K562 (cell line): Measurements from ENCODE around the gene SCMH1. TPM values are rescaled to one million over a fixed set of nuclear protein-coding genes. Genes with fewer than 3 reads are reported as not detected.

Experiments used
- FIP1L1 ChIP-seq: fragments of 200-400 bp; formaldehyde crosslinking; IDR thresholded peaks from 2 replicates; pipeline ENCODE4 v1.6.1; 2018; ENCODE audit warnings: mild to moderate bottlenecking, low read depth, low read length; ENCODE audit not compliant: poor library complexity, severe bottlenecking
- FOXM1 ChIP-seq, 2 experiments: fragments of 450-650 bp in 1 of 2; sonication (generic) in 1 of 2; formaldehyde crosslinking in 1 of 2; IDR thresholded peaks; 2 replicates each; pipeline versions ENCODE4 v1.6.1 to v1.9.0; 2017 to 2022; ENCODE audit warnings: low read depth in 2 of 2, mild to moderate bottlenecking in 2 of 2, missing genetic modification reagents in 1 of 2, moderate library complexity in 1 of 2
- FUS ChIP-seq: fragments of 200-400 bp; formaldehyde crosslinking; optimal IDR thresholded peaks from 2 replicates; pipeline ENCODE3; 2017; ENCODE audit warnings: low read depth, low read length
- NFIX ChIP-seq: fragments of 250-450 bp; sonication (Bioruptor Pico); IDR thresholded peaks from 2 replicates; pipeline ENCODE4 v1.4.0; 2020; ENCODE audit warnings: low read depth, mild to moderate bottlenecking, moderate library complexity
- NFXL1 ChIP-seq: fragments of 450-650 bp; formaldehyde crosslinking; IDR thresholded peaks from 2 replicates; pipeline ENCODE4 v1.4.0; 2021; ENCODE audit warnings: mild to moderate bottlenecking
- RAD51 ChIP-seq: fragments of 450-650 bp; IDR thresholded peaks from 2 replicates; pipeline ENCODE4 v1.7.1; 2016; ENCODE audit warnings: low read depth, mild to moderate bottlenecking, borderline replicate concordance
- SMAD4 ChIP-seq: fragments of 250-450 bp; sonication (Bioruptor Pico); conservative IDR thresholded peaks from 2 replicates; pipeline ENCODE4 v1.8.0; 2021; ENCODE audit warnings: inconsistent platforms, mild to moderate bottlenecking, moderate library complexity
- TBP ChIP-seq: optimal IDR thresholded peaks from 2 replicates; pipeline ENCODE3; 2011; ENCODE audit warnings: low read depth, low read length, improper control_type of control experiment
- TEAD1 ChIP-seq, 2 experiments: fragments of 450-650 bp in 1 of 2; sonication (generic) in 1 of 2; formaldehyde crosslinking; IDR thresholded peaks; 2 replicates each; pipeline versions ENCODE4 v1.4.0 to v1.8.0; 2020 to 2022; ENCODE audit warnings: mild to moderate bottlenecking in 2 of 2, missing genetic modification reagents in 1 of 2
- ZC3H11A ChIP-seq: IDR thresholded peaks from 2 replicates; pipeline ENCODE4 v1.6.1; 2012; ENCODE audit warnings: low read depth, low read length, improper control_type of control experiment
- ZNF140 ChIP-seq: fragments of 250-450 bp; sonication (Bioruptor Pico); IDR thresholded peaks from 2 replicates; pipeline ENCODE4 v1.8.0; 2021; ENCODE audit warnings: moderate library complexity, mild to moderate bottlenecking, inconsistent platforms
- ZNF239 ChIP-seq: fragments of 250-450 bp; sonication (Bioruptor Pico); IDR thresholded peaks from 2 replicates; pipeline ENCODE4 v1.4.0; 2020; ENCODE audit warnings: mild to moderate bottlenecking
- ZNF76 ChIP-seq: fragments of 250-450 bp; sonication (Bioruptor Pico); IDR thresholded peaks from 2 replicates; pipeline ENCODE4 v1.4.0; 2020; ENCODE audit warnings: mild to moderate bottlenecking, moderate library complexity, borderline replicate concordance
- polyA plus RNA-seq, 8 experiments: library from polyadenylated mRNA; depleted of rRNA in 4 of 8; stranded (reverse) in 5 of 8; unstranded in 3 of 8; fragments of >200 nt; fragmentation: Nextera tagmentation in 2 of 8; fragmentation: Illumina TruSeq in 1 of 8; extraction: Ambion mirVana in 2 of 8; extraction: Trizol in 1 of 8; gene quantifications; 2 replicates each; pipeline versions ENCODE4 v1.2.1 to v1.2.3, GENCODE V29; 2011 to 2014; ENCODE audit warnings: inconsistent platforms in 1 of 8, missing spikeins in 1 of 8
- total RNA-seq, 7 experiments: library from RNA; depleted of rRNA in 6 of 7; stranded (reverse); fragments of >200 nt in 6 of 7; fragmentation: Illumina TruSeq in 2 of 7; extraction: Trizol in 2 of 7; gene quantifications; 2 replicates each; pipeline versions ENCODE4 v1.2.1 to v1.2.3, GENCODE V29; 2011 to 2021; ENCODE audit warnings: low replicate concordance in 1 of 7
- TF ChIP-seq, protein P1 (sequence below), 3 experiments: fragments of 200-800 bp in 1 of 3; sonication (Bioruptor generic) in 1 of 3; sonication (generic) in 1 of 3; formaldehyde crosslinking in 1 of 3; IDR thresholded peaks; 2 replicates each; pipeline versions ENCODE4 v1.6.1 to v1.8.0; 2016 to 2022; ENCODE audit warnings: mild to moderate bottlenecking in 2 of 3, missing compliant biosample characterization in 2 of 3, missing genetic modification characterization in 2 of 3, missing genetic modification reagents in 1 of 3
- TF ChIP-seq, protein P2 (sequence below): conservative IDR thresholded peaks from 2 replicates; pipeline ENCODE4 v1.6.1; 2011; ENCODE audit warnings: low read depth, mild to moderate bottlenecking, low read length; ENCODE audit not compliant: control insufficient read depth
- TF ChIP-seq, protein P3 (sequence below): fragments of 450-650 bp; IDR thresholded peaks from 2 replicates; pipeline ENCODE4 v1.6.1; 2018; ENCODE audit warnings: mild to moderate bottlenecking, low read depth; ENCODE audit not compliant: partially characterized antibody
- TF ChIP-seq, protein P4 (sequence below): fragments of 250-450 bp; sonication (Bioruptor Pico); IDR thresholded peaks from 2 replicates; pipeline ENCODE4 v1.5.0; 2020; ENCODE audit warnings: mild to moderate bottlenecking
- TF ChIP-seq, protein P5 (sequence below): fragments of 250-450 bp; sonication (Bioruptor Pico); IDR thresholded peaks from 2 replicates; pipeline ENCODE4 v1.4.0; 2020; ENCODE audit warnings: mild to moderate bottlenecking, moderate library complexity

Gene SCMH1
- total and polyA plus RNA-seq, 9 of the 15 experiments (the other 6 are each of a cell fraction or from before 2014, with no cell fraction given): 8.5 to 37.0 (median 26.8) TPM

DNA sequence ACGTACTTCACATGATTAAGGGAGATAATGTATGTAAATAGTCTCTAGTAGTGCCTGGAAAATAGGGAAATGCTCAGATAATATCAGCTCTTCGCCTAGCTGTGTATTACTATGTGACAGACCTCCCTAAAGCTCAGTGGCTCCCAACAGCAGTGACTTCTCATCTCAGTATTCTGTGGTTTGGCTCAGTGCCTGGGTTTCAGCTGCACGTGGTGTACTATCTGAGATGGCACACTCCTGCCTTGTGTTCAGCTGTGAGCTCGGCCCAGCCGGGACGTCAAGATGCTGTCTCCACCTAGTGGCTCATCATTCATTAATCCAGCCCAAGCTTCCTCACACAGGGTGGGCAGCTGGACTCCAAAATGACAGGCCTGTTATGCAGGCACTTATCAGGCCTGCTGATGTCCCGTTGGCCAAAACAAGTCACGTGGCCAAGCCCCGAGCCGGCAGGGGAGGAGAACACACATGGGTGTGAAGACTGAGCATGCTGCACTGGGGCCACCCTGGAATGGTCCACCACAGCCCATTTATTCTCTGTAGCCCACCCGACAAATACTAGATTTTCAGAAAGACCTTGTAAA is 238.4 kb downstream of the SCMH1 start (continued):
- TF ChIP-seq, protein P1, sequence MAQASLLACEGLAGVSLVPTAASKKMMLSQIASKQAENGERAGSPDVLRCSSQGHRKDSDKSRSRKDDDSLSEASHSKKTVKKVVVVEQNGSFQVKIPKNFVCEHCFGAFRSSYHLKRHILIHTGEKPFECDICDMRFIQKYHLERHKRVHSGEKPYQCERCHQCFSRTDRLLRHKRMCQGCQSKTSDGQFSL (CRISPR knock-in tag; IDR thresholded peaks at IDR 0.05): no peak
- TF ChIP-seq, protein P1 (tag; IDR thresholded peaks at IDR 0.05): no peak
- peak; percentile 76 for TF ChIP-seq FOXM1 (IDR thresholded peaks at IDR 0.05; ENCODE audit: low read depth)
- no peak for TF ChIP-seq FOXM1 (CRISPR knock-in tag; IDR thresholded peaks at IDR 0.05; ENCODE audit: low read depth)
- TF ChIP-seq ZNF140 (CRISPR knock-in tag): no peak
- TF ChIP-seq, protein P2, sequence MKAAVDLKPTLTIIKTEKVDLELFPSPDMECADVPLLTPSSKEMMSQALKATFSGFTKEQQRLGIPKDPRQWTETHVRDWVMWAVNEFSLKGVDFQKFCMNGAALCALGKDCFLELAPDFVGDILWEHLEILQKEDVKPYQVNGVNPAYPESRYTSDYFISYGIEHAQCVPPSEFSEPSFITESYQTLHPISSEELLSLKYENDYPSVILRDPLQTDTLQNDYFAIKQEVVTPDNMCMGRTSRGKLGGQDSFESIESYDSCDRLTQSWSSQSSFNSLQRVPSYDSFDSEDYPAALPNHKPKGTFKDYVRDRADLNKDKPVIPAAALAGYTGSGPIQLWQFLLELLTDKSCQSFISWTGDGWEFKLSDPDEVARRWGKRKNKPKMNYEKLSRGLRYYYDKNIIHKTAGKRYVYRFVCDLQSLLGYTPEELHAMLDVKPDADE: peak; percentile 94
- 0 out of 2 replicates have a peak, but pooled peaks have one; percentile 11 for TF ChIP-seq ZNF76
- TF ChIP-seq, protein P3, sequence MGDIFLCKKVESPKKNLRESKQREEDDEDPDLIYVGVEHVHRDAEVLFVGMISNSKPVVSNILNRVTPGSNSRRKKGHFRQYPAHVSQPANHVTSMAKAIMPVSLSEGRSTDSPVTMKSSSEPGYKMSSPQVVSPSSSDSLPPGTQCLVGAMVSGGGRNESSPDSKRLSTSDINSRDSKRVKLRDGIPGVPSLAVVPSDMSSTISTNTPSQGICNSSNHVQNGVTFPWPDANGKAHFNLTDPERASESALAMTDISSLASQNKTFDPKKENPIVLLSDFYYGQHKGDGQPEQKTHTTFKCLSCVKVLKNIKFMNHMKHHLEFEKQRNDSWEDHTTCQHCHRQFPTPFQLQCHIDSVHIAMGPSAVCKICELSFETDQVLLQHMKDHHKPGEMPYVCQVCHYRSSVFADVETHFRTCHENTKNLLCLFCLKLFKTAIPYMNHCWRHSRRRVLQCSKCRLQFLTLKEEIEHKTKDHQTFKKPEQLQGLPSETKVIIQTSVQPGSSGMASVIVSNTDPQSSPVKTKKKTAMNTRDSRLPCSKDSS: no peak
- peak; percentile 94 for TF ChIP-seq SMAD4
- TF ChIP-seq, protein P4, sequence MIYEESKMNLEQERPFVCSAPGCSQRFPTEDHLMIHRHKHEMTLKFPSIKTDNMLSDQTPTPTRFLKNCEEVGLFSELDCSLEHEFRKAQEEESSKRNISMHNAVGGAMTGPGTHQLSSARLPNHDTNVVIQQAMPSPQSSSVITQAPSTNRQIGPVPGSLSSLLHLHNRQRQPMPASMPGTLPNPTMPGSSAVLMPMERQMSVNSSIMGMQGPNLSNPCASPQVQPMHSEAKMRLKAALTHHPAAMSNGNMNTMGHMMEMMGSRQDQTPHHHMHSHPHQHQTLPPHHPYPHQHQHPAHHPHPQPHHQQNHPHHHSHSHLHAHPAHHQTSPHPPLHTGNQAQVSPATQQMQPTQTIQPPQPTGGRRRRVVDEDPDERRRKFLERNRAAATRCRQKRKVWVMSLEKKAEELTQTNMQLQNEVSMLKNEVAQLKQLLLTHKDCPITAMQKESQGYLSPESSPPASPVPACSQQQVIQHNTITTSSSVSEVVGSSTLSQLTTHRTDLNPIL (CRISPR knock-in tag): no peak
- TF ChIP-seq TEAD1 (CRISPR knock-in tag; IDR thresholded peaks at IDR 0.05): peak; percentile 83 to 89; a peak in 3 of 4 replicates
- no peak for TF ChIP-seq NFXL1 (CRISPR knock-in tag)
- TF ChIP-seq FUS: no peak
- TF ChIP-seq RAD51: peak; percentile 94
- TF ChIP-seq ZNF239 (CRISPR knock-in tag): 0 out of 2 replicates have a peak, but pooled peaks have one; percentile 11
- 0 out of 2 replicates have a peak, but pooled peaks have one; percentile 10 for TF ChIP-seq NFIX (CRISPR knock-in tag)
- no peak for TF ChIP-seq ZC3H11A
- no peak for TF ChIP-seq FIP1L1
- TF ChIP-seq TBP: no peak
- TF ChIP-seq, protein P5, sequence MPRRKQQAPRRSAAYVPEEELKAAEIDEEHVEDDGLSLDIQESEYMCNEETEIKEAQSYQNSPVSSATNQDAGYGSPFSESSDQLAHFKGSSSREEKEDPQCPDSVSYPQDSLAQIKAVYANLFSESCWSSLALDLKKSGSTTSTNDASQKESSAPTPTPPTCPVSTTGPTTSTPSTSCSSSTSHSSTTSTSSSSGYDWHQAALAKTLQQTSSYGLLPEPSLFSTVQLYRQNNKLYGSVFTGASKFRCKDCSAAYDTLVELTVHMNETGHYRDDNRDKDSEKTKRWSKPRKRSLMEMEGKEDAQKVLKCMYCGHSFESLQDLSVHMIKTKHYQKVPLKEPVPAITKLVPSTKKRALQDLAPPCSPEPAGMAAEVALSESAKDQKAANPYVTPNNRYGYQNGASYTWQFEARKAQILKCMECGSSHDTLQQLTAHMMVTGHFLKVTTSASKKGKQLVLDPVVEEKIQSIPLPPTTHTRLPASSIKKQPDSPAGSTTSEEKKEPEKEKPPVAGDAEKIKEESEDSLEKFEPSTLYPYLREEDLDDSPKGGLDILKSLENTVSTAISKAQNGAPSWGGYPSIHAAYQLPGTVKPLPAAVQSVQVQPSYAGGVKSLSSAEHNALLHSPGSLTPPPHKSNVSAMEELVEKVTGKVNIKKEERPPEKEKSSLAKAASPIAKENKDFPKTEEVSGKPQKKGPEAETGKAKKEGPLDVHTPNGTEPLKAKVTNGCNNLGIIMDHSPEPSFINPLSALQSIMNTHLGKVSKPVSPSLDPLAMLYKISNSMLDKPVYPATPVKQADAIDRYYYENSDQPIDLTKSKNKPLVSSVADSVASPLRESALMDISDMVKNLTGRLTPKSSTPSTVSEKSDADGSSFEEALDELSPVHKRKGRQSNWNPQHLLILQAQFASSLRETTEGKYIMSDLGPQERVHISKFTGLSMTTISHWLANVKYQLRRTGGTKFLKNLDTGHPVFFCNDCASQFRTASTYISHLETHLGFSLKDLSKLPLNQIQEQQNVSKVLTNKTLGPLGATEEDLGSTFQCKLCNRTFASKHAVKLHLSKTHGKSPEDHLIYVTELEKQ (CRISPR knock-in tag): no peak
